Skeletal muscle satellite cell (primary cell): ENCODE results near the gene CSRNP3.

Experiments used
- H3K27me3 ChIP-seq: 2 replicates; pipeline ENCODE4 v1.7.0; 2013; ENCODE audit warnings: low read length; ENCODE audit not compliant: control insufficient read depth, insufficient read depth
- H3K36me3 ChIP-seq: 2 replicates; pipeline ENCODE4 v1.7.0; 2013; ENCODE audit warnings: mild to moderate bottlenecking, control low read depth, low read length; ENCODE audit not compliant: insufficient read depth
- H3K4me1 ChIP-seq: 2 replicates; pipeline ENCODE4 v1.7.0; 2013; ENCODE audit warnings: low read length; ENCODE audit not compliant: control insufficient read depth, insufficient read depth
- H3K4me2 ChIP-seq: 2 replicates; pipeline ENCODE4 v1.7.0; 2013; ENCODE audit warnings: mild to moderate bottlenecking, low read length
- H3K4me3 ChIP-seq: 2 replicates; pipeline ENCODE4 v1.7.0; 2013; ENCODE audit warnings: low read length
- H3K9ac ChIP-seq: 2 replicates; pipeline ENCODE4 v1.7.0; 2013; ENCODE audit warnings: mild to moderate bottlenecking, low read depth, low read length, moderate library complexity
- H3K9me3 ChIP-seq: replicated peaks from 2 replicates; pipeline ENCODE4 v1.7.0; 2013; ENCODE audit warnings: mild to moderate bottlenecking, control low read depth, low read length

Gene CSRNP3

GRCh38 chr2:165518611-165519010 lies 49.1 kb downstream of the CSRNP3 start:
- no peak overlapping the region for H3K4me3 ChIP-seq
- H3K9me3 ChIP-seq = no peaks in the 10 kb centered on the region
- no peaks in the 10 kb centered on the region for H3K27me3 ChIP-seq
- H3K9ac ChIP-seq = no peak overlapping the region
- no peak overlapping the region for H3K4me2 ChIP-seq
- H3K36me3 ChIP-seq = no peaks in the 10 kb centered on the region
- no peaks in the 10 kb centered on the region for H3K4me1 ChIP-seq

GRCh38 chr2:165522719-165523118 lies 53.2 kb downstream of the CSRNP3 start:
- Histone ChIP-seq H3K36me3 (no peaks in the 10 kb centered on the region), H3K4me1 (no peaks in the 10 kb centered on the region), H3K9ac (no peak overlapping the region), H3K27me3 (no peaks in the 10 kb centered on the region), H3K9me3 (no peaks in the 10 kb centered on the region), H3K4me3 (no peak overlapping the region), H3K4me2 (no peak overlapping the region)

GRCh38 chr2:165524720-165525119 lies 55.2 kb downstream of the CSRNP3 start:
- Histone ChIP-seq H3K4me3 (no peak overlapping the region), H3K4me1 (no peaks in the 10 kb centered on the region), H3K9me3 (no peaks in the 10 kb centered on the region), H3K4me2 (no peak overlapping the region), H3K27me3 (no peaks in the 10 kb centered on the region), H3K36me3 (no peaks in the 10 kb centered on the region), H3K9ac (no peak overlapping the region)

- Histone ChIP-seq H3K4me2 (no peak overlapping the region), H3K9me3 (no peaks in the 10 kb centered on the region), H3K27me3 (no peaks in the 10 kb centered on the region)
These were observed 59.2 kb downstream of the CSRNP3 start for GRCh38 chr2:165528691-165529090.

GRCh38 chr2:165529130-165529529 lies 59.6 kb downstream of the CSRNP3 start:
- no peak overlapping the region for H3K4me2 ChIP-seq
- H3K27me3 ChIP-seq = no peaks in the 10 kb centered on the region
- H3K4me3 ChIP-seq = no peak overlapping the region
- no peaks in the 10 kb centered on the region for H3K4me1 ChIP-seq
- no peaks in the 10 kb centered on the region for H3K9me3 ChIP-seq
- H3K36me3 ChIP-seq = no peaks in the 10 kb centered on the region
- H3K9ac ChIP-seq = no peak overlapping the region

More at GRCh38 chr2:165528691-165529090, 59.2 kb downstream of the CSRNP3 start:
- Histone ChIP-seq H3K36me3 (no peaks in the 10 kb centered on the region), H3K9ac (no peak overlapping the region), H3K4me1 (no peaks in the 10 kb centered on the region), H3K4me3 (no peak overlapping the region)

GRCh38 chr2:165533331-165533730 lies 63.8 kb downstream of the CSRNP3 start:
- H3K27me3 ChIP-seq = no peaks in the 10 kb centered on the region
- no peaks in the 10 kb centered on the region for H3K36me3 ChIP-seq
- no peak overlapping the region for H3K4me2 ChIP-seq
- H3K9me3 ChIP-seq = no peaks in the 10 kb centered on the region
- H3K4me1 ChIP-seq = no peaks in the 10 kb centered on the region
- H3K9ac ChIP-seq = no peak overlapping the region
- H3K4me3 ChIP-seq = no peak overlapping the region

- no peaks in the 10 kb centered on the region for H3K27me3 ChIP-seq
- no peaks in the 10 kb centered on the region for H3K9me3 ChIP-seq
- no peak overlapping the region for H3K4me2 ChIP-seq
- no peaks in the 10 kb centered on the region for H3K4me1 ChIP-seq
- no peak overlapping the region for H3K4me3 ChIP-seq
- no peak overlapping the region for H3K9ac ChIP-seq
- H3K36me3 ChIP-seq = no peaks in the 10 kb centered on the region
These were observed 66.0 kb downstream of the CSRNP3 start for GRCh38 chr2:165535471-165535870.

- Histone ChIP-seq H3K27me3 (no peaks in the 10 kb centered on the region), H3K36me3 (no peaks in the 10 kb centered on the region), H3K4me3 (no peak overlapping the region), H3K9me3 (no peaks in the 10 kb centered on the region), H3K4me2 (no peak overlapping the region), H3K9ac (no peak overlapping the region), H3K4me1 (no peaks in the 10 kb centered on the region)
These were observed 67.5 kb downstream of the CSRNP3 start for GRCh38 chr2:165536851-165537499.

- Histone ChIP-seq H3K9me3 (no peaks in the 10 kb centered on the region), H3K4me2 (no peak overlapping the region), H3K36me3 (no peaks in the 10 kb centered on the region), H3K9ac (no peak overlapping the region), H3K27me3 (no peaks in the 10 kb centered on the region), H3K4me1 (no peaks in the 10 kb centered on the region), H3K4me3 (no peak overlapping the region)
These were observed 70.5 kb downstream of the CSRNP3 start for GRCh38 chr2:165539985-165540384.

- no peaks in the 10 kb centered on the region for H3K36me3 ChIP-seq
- H3K27me3 ChIP-seq = no peaks in the 10 kb centered on the region
- H3K4me1 ChIP-seq = no peaks in the 10 kb centered on the region
- H3K4me3 ChIP-seq = no peak overlapping the region
- no peak overlapping the region for H3K9ac ChIP-seq
- H3K9me3 ChIP-seq = no peaks in the 10 kb centered on the region
- H3K4me2 ChIP-seq = no peak overlapping the region
These were observed 75.4 kb downstream of the CSRNP3 start for GRCh38 chr2:165544897-165545296.

- Histone ChIP-seq H3K9me3 (no peaks in the 10 kb centered on the region), H3K36me3 (no peaks in the 10 kb centered on the region), H3K27me3 (no peaks in the 10 kb centered on the region), H3K9ac (no peak overlapping the region), H3K4me3 (no peak overlapping the region), H3K4me2 (no peak overlapping the region), H3K4me1 (no peaks in the 10 kb centered on the region)
These were observed 78.4 kb downstream of the CSRNP3 start for GRCh38 chr2:165547900-165548299.

- no peaks in the 10 kb centered on the region for H3K4me1 ChIP-seq
- H3K4me2 ChIP-seq = no peak overlapping the region
- no peaks in the 10 kb centered on the region for H3K9me3 ChIP-seq
- no peak overlapping the region for H3K9ac ChIP-seq
- H3K27me3 ChIP-seq = no peaks in the 10 kb centered on the region
- H3K36me3 ChIP-seq = no peaks in the 10 kb centered on the region
- no peak overlapping the region for H3K4me3 ChIP-seq
These were observed 80.1 kb downstream of the CSRNP3 start for GRCh38 chr2:165549619-165550018.
